ENCODE data around the gene PTTG1IP. TPM values are rescaled to one million over a fixed set of nuclear protein-coding genes. Genes with fewer than 3 reads are reported as not detected.
A peak's percentile ranks its signal among the peaks of the same experiment; 100 is the strongest.

Gene PTTG1IP
- total and polyA plus RNA-seq, 2 of the 13 experiments (the other 11 are each of a cell fraction or from before 2014, with no cell fraction given): 161 to 700 TPM

DNA sequence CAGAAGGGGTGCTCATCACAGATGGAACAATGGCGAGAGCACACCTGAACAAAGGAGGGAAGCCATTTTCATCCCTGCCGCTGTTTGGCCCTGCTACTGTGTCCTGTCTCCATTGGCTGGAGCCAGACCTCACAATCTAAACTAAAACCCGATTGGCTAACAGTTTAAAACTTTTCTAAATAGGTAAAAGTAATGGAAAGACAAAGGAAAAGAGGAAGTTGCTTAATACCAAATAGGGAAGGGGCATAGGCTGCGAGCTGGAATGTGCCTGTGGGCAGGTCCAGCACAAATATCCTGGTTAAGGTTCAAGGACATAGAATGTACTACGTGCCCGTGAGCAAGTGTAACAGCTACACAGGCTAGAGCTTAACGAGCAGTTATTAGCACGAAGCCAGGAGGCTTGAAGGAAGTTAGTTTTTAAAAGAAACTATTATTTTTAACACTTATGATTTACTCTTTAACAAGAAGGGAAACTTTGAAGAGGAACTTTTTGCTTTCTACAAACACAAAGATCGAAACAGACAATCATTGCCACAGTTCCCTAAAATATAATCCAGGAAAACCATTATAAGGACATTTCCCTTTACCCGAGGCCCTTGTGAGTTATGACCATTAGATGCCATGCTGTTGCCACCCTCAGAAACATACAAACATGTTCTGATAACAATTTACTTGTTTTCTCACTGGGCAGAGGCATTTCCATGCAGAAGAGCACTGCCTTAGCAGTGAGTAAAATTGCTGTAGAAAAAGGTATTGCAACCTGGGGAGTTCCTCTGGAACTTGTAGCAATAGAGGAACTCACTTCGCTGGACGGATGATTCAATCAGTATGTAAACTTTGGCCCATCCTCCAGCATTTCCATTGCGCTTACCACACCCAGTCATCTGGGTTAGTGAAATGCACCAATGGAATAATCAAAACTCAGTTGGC lies 4.8 kb upstream of the PTTG1IP start (continued):
- TF ChIP-seq ZNF280D (CRISPR knock-in tag; IDR thresholded peaks at IDR 0.05) (peak; percentile 39; the same call in 1 of the 2 replicates), MED13 (CRISPR knock-in tag; IDR thresholded peaks at IDR 0.05) (no peak), GABPA (IDR thresholded peaks at IDR 0.05; ENCODE audit: low read depth, low read length) (no peak), GABPA (CRISPR knock-in tag; IDR thresholded peaks at IDR 0.05; ENCODE audit: low read depth) (no peak), PHF20 (CRISPR knock-in tag; IDR thresholded peaks at IDR 0.05) (no peak), ZFAT (CRISPR knock-in tag; conservative IDR thresholded peaks at IDR 0.05) (no peak), HMG20A (CRISPR knock-in tag; IDR thresholded peaks at IDR 0.05; ENCODE audit: borderline replicate concordance) (peak; percentile 55; the same call in 1 of the 2 replicates), DNMT1 (CRISPR knock-in tag; IDR thresholded peaks at IDR 0.05) (no peak), ZNF446 (CRISPR knock-in tag; IDR thresholded peaks at IDR 0.05) (no peak), NFYB (CRISPR knock-in tag; IDR thresholded peaks at IDR 0.05) (peak; percentile 84), ZNF7 (CRISPR knock-in tag; IDR thresholded peaks at IDR 0.05) (no peak), ATRX (CRISPR knock-in tag; IDR thresholded peaks at IDR 0.05; ENCODE audit: borderline replicate concordance) (no peak), ZFX (CRISPR knock-in tag; IDR thresholded peaks at IDR 0.05; ENCODE audit: low read depth) (no peak), ZNF776 (CRISPR knock-in tag; IDR thresholded peaks at IDR 0.05) (no peak), DMAP1 (CRISPR knock-in tag; IDR thresholded peaks at IDR 0.05) (0 out of 2 replicates have a peak, but pooled peaks have one; percentile 64), ZNF251 (CRISPR knock-in tag; IDR thresholded peaks at IDR 0.05) (no peak), NR2F6 (IDR thresholded peaks at IDR 0.05) (peak; percentile 78), NR2F6 (CRISPR knock-in tag; IDR thresholded peaks at IDR 0.05) (peak; percentile 86)
- TF ChIP-seq, protein P1, sequence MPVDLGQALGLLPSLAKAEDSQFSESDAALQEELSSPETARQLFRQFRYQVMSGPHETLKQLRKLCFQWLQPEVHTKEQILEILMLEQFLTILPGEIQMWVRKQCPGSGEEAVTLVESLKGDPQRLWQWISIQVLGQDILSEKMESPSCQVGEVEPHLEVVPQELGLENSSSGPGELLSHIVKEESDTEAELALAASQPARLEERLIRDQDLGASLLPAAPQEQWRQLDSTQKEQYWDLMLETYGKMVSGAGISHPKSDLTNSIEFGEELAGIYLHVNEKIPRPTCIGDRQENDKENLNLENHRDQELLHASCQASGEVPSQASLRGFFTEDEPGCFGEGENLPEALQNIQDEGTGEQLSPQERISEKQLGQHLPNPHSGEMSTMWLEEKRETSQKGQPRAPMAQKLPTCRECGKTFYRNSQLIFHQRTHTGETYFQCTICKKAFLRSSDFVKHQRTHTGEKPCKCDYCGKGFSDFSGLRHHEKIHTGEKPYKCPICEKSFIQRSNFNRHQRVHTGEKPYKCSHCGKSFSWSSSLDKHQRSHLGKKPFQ (CRISPR knock-in tag; IDR thresholded peaks at IDR 0.05; ENCODE audit: insufficient replicate concordance): peak; percentile 20
- TF ChIP-seq, protein P2, sequence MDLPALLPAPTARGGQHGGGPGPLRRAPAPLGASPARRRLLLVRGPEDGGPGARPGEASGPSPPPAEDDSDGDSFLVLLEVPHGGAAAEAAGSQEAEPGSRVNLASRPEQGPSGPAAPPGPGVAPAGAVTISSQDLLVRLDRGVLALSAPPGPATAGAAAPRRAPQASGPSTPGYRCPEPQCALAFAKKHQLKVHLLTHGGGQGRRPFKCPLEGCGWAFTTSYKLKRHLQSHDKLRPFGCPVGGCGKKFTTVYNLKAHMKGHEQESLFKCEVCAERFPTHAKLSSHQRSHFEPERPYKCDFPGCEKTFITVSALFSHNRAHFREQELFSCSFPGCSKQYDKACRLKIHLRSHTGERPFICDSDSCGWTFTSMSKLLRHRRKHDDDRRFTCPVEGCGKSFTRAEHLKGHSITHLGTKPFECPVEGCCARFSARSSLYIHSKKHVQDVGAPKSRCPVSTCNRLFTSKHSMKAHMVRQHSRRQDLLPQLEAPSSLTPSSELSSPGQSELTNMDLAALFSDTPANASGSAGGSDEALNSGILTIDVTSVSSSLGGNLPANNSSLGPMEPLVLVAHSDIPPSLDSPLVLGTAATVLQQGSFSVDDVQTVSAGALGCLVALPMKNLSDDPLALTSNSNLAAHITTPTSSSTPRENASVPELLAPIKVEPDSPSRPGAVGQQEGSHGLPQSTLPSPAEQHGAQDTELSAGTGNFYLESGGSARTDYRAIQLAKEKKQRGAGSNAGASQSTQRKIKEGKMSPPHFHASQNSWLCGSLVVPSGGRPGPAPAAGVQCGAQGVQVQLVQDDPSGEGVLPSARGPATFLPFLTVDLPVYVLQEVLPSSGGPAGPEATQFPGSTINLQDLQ (CRISPR knock-in tag; IDR thresholded peaks at IDR 0.05): no peak
- TF ChIP-seq, protein P3, sequence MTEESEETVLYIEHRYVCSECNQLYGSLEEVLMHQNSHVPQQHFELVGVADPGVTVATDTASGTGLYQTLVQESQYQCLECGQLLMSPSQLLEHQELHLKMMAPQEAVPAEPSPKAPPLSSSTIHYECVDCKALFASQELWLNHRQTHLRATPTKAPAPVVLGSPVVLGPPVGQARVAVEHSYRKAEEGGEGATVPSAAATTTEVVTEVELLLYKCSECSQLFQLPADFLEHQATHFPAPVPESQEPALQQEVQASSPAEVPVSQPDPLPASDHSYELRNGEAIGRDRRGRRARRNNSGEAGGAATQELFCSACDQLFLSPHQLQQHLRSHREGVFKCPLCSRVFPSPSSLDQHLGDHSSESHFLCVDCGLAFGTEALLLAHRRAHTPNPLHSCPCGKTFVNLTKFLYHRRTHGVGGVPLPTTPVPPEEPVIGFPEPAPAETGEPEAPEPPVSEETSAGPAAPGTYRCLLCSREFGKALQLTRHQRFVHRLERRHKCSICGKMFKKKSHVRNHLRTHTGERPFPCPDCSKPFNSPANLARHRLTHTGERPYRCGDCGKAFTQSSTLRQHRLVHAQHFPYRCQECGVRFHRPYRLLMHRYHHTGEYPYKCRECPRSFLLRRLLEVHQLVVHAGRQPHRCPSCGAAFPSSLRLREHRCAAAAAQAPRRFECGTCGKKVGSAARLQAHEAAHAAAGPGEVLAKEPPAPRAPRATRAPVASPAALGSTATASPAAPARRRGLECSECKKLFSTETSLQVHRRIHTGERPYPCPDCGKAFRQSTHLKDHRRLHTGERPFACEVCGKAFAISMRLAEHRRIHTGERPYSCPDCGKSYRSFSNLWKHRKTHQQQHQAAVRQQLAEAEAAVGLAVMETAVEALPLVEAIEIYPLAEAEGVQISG (CRISPR knock-in tag; IDR thresholded peaks at IDR 0.05): peak; percentile 58

Data from HepG2 (cell line).